H1 (cell line): ENCODE measurements around the gene ZSCAN29. TPM values are rescaled to one million over a fixed set of nuclear protein-coding genes. Genes with fewer than 3 reads are reported as not detected.

Source experiments
- PHF8 ChIP-seq: fragments of 200-600 bp; sonication (generic); conservative IDR thresholded peaks from 2 replicates; pipeline ENCODE4 v1.7.1; 2012; ENCODE audit warnings: low read depth, mild to moderate bottlenecking, inconsistent platforms, low read length, moderate library complexity
- RFX5 ChIP-seq: IDR thresholded peaks from 2 replicates; pipeline ENCODE4 v1.6.1; 2011; ENCODE audit warnings: low read depth, low read length, improper control_type of control experiment, borderline replicate concordance
- SP2 ChIP-seq: IDR thresholded peaks from 2 replicates; pipeline ENCODE4 v1.6.1; 2012; ENCODE audit warnings: mild to moderate bottlenecking, low read length, inconsistent platforms
- polyA plus RNA-seq, 7 experiments: library from polyadenylated mRNA; depleted of rRNA in 3 of 7; stranded (reverse) in 5 of 7; unstranded in 2 of 7; fragments of >200 nt in 5 of 7; fragments of 200-250 nt in 2 of 7; gene quantifications; 1 replicate in 5 of 7; 2 replicates in 1 of 7; 4 replicates in 1 of 7; pipeline versions ENCODE4 v1.2.1 to v1.2.3, GENCODE V29; 2011 to 2013; ENCODE audit warnings: missing spikeins in 2 of 7, mixed read lengths in 2 of 7
- total RNA-seq: library from RNA; stranded (reverse); fragmentation: NEBNext Ultra II Directional; extraction: Animal tissue kit (Norgen Biotek cat#: 25700); gene quantifications from 2 replicates; pipeline ENCODE4 v1.2.1, GENCODE V29; 2021
- TF ChIP-seq, protein P1 (sequence below): IDR thresholded peaks from 2 replicates; pipeline ENCODE4 v1.6.1; 2012; ENCODE audit warnings: low read length, inconsistent platforms

Gene ZSCAN29
- total and polyA plus RNA-seq, 2 of the 8 experiments (the other 6 are each of a cell fraction or from before 2014, with no cell fraction given) = 6.4 to 41.3 TPM

GRCh38 chr15:43325039-43325684 lies 45.7 kb downstream of the ZSCAN29 start (continued):
- no peak for TF ChIP-seq PHF8
- TF ChIP-seq SP2 = no peak
- TF ChIP-seq, protein P1, sequence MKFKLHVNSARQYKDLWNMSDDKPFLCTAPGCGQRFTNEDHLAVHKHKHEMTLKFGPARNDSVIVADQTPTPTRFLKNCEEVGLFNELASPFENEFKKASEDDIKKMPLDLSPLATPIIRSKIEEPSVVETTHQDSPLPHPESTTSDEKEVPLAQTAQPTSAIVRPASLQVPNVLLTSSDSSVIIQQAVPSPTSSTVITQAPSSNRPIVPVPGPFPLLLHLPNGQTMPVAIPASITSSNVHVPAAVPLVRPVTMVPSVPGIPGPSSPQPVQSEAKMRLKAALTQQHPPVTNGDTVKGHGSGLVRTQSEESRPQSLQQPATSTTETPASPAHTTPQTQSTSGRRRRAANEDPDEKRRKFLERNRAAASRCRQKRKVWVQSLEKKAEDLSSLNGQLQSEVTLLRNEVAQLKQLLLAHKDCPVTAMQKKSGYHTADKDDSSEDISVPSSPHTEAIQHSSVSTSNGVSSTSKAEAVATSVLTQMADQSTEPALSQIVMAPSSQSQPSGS = no peak
- no peak for TF ChIP-seq RFX5
- TF ChIP-seq, all 59 proteins: peak for 0
